HG03457 (cell line): ENCODE data around the gene HILPDA.
"Not testable (repeated sequence)": the region's sequence is repeated elsewhere in the genome, so short reads cannot be mapped to it uniquely, and the experiment has no call there.

Source experiments
- ATAC-seq: cut with Tn5 transposase; IDR thresholded peaks from one replicate; pipeline ENCODE4 v1.9.1; 2021; ENCODE audit warnings: moderate number of reproducible peaks; ENCODE audit not compliant: unreplicated experiment

Gene HILPDA

GRCh38 chr7:128431221-128431620 is 24.5 kb upstream of the HILPDA start:
- ATAC-seq, result no peak

- no peak for ATAC-seq
These were observed 23.9 kb upstream of the HILPDA start for GRCh38 chr7:128431754-128432153.

GRCh38 chr7:128434413-128435326 is 21.0 kb upstream of the HILPDA start:
- no peak for ATAC-seq

- ATAC-seq, result no peak
These were observed 20.4 kb upstream of the HILPDA start for GRCh38 chr7:128435327-128435686.

GRCh38 chr7:128437426-128438332 is 18.0 kb upstream of the HILPDA start:
- ATAC-seq, result no peak

- ATAC-seq, result no peak
These were observed 13.3 kb upstream of the HILPDA start for GRCh38 chr7:128442356-128442755.

GRCh38 chr7:128443831-128444600 is 11.7 kb upstream of the HILPDA start:
- ATAC-seq, result no peak

GRCh38 chr7:128446306-128446705 is 9.4 kb upstream of the HILPDA start:
- no peak for ATAC-seq

- no peak for ATAC-seq
These were observed 7.6 kb upstream of the HILPDA start for GRCh38 chr7:128447941-128448564.

- no peak for ATAC-seq
These were observed 6.9 kb upstream of the HILPDA start for GRCh38 chr7:128448751-128449302.

GRCh38 chr7:128450409-128450808 is 5.3 kb upstream of the HILPDA start:
- ATAC-seq, result no peak

GRCh38 chr7:128450913-128451312 is 4.8 kb upstream of the HILPDA start:
- no peak for ATAC-seq

GRCh38 chr7:128452552-128452951 is 3.1 kb upstream of the HILPDA start:
- no peak for ATAC-seq

- ATAC-seq, result no peak
These were observed 1.6 kb upstream of the HILPDA start for GRCh38 chr7:128453836-128454804.

GRCh38 chr7:128454808-128455542 is 703 bp upstream of the HILPDA start:
- no peak for ATAC-seq

- ATAC-seq, result no peak
These were observed 612 bp downstream of the HILPDA start for GRCh38 chr7:128456255-128456725.

GRCh38 chr7:128457385-128457784 is 1.7 kb downstream of the HILPDA start:
- not testable (repeated sequence) for ATAC-seq

GRCh38 chr7:128458956-128459355 is 3.3 kb downstream of the HILPDA start:
- ATAC-seq, result peak; percentile 5
